HG02678 (cell line): ENCODE results near the gene SLC35B1.
"Not testable (repeated sequence)": the region's sequence is repeated elsewhere in the genome, so short reads cannot be mapped to it uniquely, and the experiment has no call there.

Experiments
- ATAC-seq: cut with Tn5 transposase; IDR thresholded peaks from one replicate; pipeline ENCODE4 v1.9.1; 2021; ENCODE audit warnings: mild to moderate bottlenecking, moderate library complexity; ENCODE audit not compliant: unreplicated experiment

SLC35B1 gene

GRCh38 chr17:49734515-49735490 is 27.0 kb upstream of the SLC35B1 start:
- ATAC-seq = no peak

- no peak for ATAC-seq
Measured at GRCh38 chr17:49731435-49731831, 23.7 kb upstream of the SLC35B1 start.

GRCh38 chr17:49730785-49731434 is 23.1 kb upstream of the SLC35B1 start:
- ATAC-seq = no peak

- no peak for ATAC-seq
Measured at GRCh38 chr17:49730078-49730784, 22.5 kb upstream of the SLC35B1 start.

GRCh38 chr17:49729069-49729468 is 21.3 kb upstream of the SLC35B1 start:
- no peak for ATAC-seq

GRCh38 chr17:49728425-49728824 is 20.7 kb upstream of the SLC35B1 start:
- ATAC-seq = no peak

- no peak for ATAC-seq
Measured at GRCh38 chr17:49727380-49727779, 19.6 kb upstream of the SLC35B1 start.

- no peak for ATAC-seq
Measured at GRCh38 chr17:49725452-49726130, 17.8 kb upstream of the SLC35B1 start.

GRCh38 chr17:49724552-49724951 is 16.8 kb upstream of the SLC35B1 start:
- not testable (repeated sequence) for ATAC-seq

GRCh38 chr17:49723423-49723822 is 15.7 kb upstream of the SLC35B1 start:
- no peak for ATAC-seq

- ATAC-seq = no peak
Measured at GRCh38 chr17:49722066-49722465, 14.3 kb upstream of the SLC35B1 start.

GRCh38 chr17:49717371-49717861 is 9.7 kb upstream of the SLC35B1 start:
- no peak for ATAC-seq

GRCh38 chr17:49716668-49717364 is 9.1 kb upstream of the SLC35B1 start:
- ATAC-seq = no peak

- no peak for ATAC-seq
Measured at GRCh38 chr17:49715717-49716279, 8.0 kb upstream of the SLC35B1 start.

GRCh38 chr17:49715216-49715615 is 7.5 kb upstream of the SLC35B1 start:
- no peak for ATAC-seq

- ATAC-seq = no peak
Measured at GRCh38 chr17:49708515-49709183, 885 bp upstream of the SLC35B1 start.

GRCh38 chr17:49707246-49707607 is 537 bp downstream of the SLC35B1 start:
- ATAC-seq = no peak

- ATAC-seq = no peak
Measured at GRCh38 chr17:49705254-49705653, 2.5 kb downstream of the SLC35B1 start.

- no peak for ATAC-seq
Measured at GRCh38 chr17:49703557-49704277, 4.0 kb downstream of the SLC35B1 start.
